ENCODE results near the gene EEFSEC. TPM values are rescaled to one million over a fixed set of nuclear protein-coding genes. Genes with fewer than 3 reads are reported as not detected.
A peak's percentile ranks its signal among the peaks of the same experiment; 100 is the strongest.

The EEFSEC gene
- polyA plus RNA-seq, 1 donor (not counting 4 experiments of a cell fraction or from before 2014, with no cell fraction given) = 8.7 TPM

GRCh38 chr3:128337305-128337704, 184.0 kb downstream of the EEFSEC start:
- H4K20me1 ChIP-seq (ENCODE audit: control insufficient read depth, extremely low read depth, insufficient read depth, low read length) = no peaks in the 10 kb centered on the region
- no peaks in the 10 kb centered on the region for H3K9me3 ChIP-seq (ENCODE audit: control insufficient read depth, low read depth, low read length)
- H3K9me1 ChIP-seq (ENCODE audit: control insufficient read depth, extremely low read depth, insufficient read depth, low read length) = peaks cover 5% of the 10 kb centered on the region
- no peaks in the 10 kb centered on the region for H3K36me3 ChIP-seq (ENCODE audit: control insufficient read depth in 2 of 2, extremely low read depth in 1 of 2, insufficient read depth in 2 of 2, low read length in 2 of 2)
- H2AFZ ChIP-seq (ENCODE audit: control insufficient read depth, low read length) = peak overlapping the region; percentile 46
- TF ChIP-seq CTCF (optimal IDR thresholded peaks at IDR 0.05 in 1 of 3, IDR thresholded peaks at IDR 0.05 in 1 of 3, conservative IDR thresholded peaks at IDR 0.05 in 1 of 3; ENCODE audit: extremely low read depth in 1 of 3, insufficient read depth in 2 of 3, low read length in 3 of 3) (peak; percentile 27 to 37 (median 28)), EZH2 (IDR thresholded peaks at IDR 0.05; ENCODE audit: low read length) (no peak)
- H3K27me3 ChIP-seq (ENCODE audit: control insufficient read depth, extremely low read depth, insufficient read depth, low read length) = no peaks in the 10 kb centered on the region
- H3K9ac ChIP-seq (ENCODE audit: control insufficient read depth, extremely low read depth, insufficient read depth, low read length) = peak overlapping the region; percentile 2
- H3K79me2 ChIP-seq (ENCODE audit: control insufficient read depth, insufficient read depth, low read length) = no peaks in the 10 kb centered on the region
- peak overlapping the region; percentile 54 for H3K27ac ChIP-seq (ENCODE audit: control insufficient read depth, insufficient read depth, low read length)
- dilution Hi-C loops (cut with MboI; ENCODE audit: extremely low pct_ligation_motif_present, low sequenced_read_pairs) = no loop called here
- peak overlapping the region in 1 of 3 experiments; percentile 6 for H3K4me3 ChIP-seq (ENCODE audit: control insufficient read depth in 2 of 3, extremely low read depth in 1 of 3, insufficient read depth in 2 of 3, low read depth in 1 of 3, low read length in 3 of 3)
- FAIRE-seq = peak; percentile 95
- H3K4me2 ChIP-seq (ENCODE audit: control insufficient read depth, extremely low read depth, insufficient read depth, low read depth, low read length) = peak overlapping the region; percentile 69
- DNase-seq (ENCODE audit: low read depth, low spot score) = peak; percentile 11
- peaks cover 29% of the 10 kb centered on the region for H3K4me1 ChIP-seq (ENCODE audit: control insufficient read depth, extremely low read depth, insufficient read depth, low read length)

GRCh38 chr3:128338536-128339330, 185.5 kb downstream of the EEFSEC start:
- no peak for FAIRE-seq
- no peak overlapping the region for H3K27ac ChIP-seq (ENCODE audit: control insufficient read depth, insufficient read depth, low read length)
- no peak overlapping the region for H2AFZ ChIP-seq (ENCODE audit: control insufficient read depth, low read length)
- H3K4me2 ChIP-seq (ENCODE audit: control insufficient read depth, extremely low read depth, insufficient read depth, low read depth, low read length) = no peak overlapping the region
- H4K20me1 ChIP-seq (ENCODE audit: control insufficient read depth, extremely low read depth, insufficient read depth, low read length) = no peaks in the 10 kb centered on the region
- peaks cover 5% of the 10 kb centered on the region for H3K9me1 ChIP-seq (ENCODE audit: control insufficient read depth, extremely low read depth, insufficient read depth, low read length)
- no peak overlapping the region for H3K9ac ChIP-seq (ENCODE audit: control insufficient read depth, extremely low read depth, insufficient read depth, low read length)
- DNase-seq (ENCODE audit: low read depth, low spot score) = no peak
- no peak for TF ChIP-seq CTCF (optimal IDR thresholded peaks at IDR 0.05 in 1 of 3, IDR thresholded peaks at IDR 0.05 in 1 of 3, conservative IDR thresholded peaks at IDR 0.05 in 1 of 3; ENCODE audit: extremely low read depth in 1 of 3, insufficient read depth in 2 of 3, low read length in 3 of 3)
- peaks cover 38% of the 10 kb centered on the region for H3K4me1 ChIP-seq (ENCODE audit: control insufficient read depth, extremely low read depth, insufficient read depth, low read length)
- H3K27me3 ChIP-seq (ENCODE audit: control insufficient read depth, extremely low read depth, insufficient read depth, low read length) = no peaks in the 10 kb centered on the region
- no peak overlapping the region for H3K4me3 ChIP-seq (ENCODE audit: control insufficient read depth in 2 of 3, extremely low read depth in 1 of 3, insufficient read depth in 2 of 3, low read depth in 1 of 3, low read length in 3 of 3)
- no peaks in the 10 kb centered on the region for H3K36me3 ChIP-seq (ENCODE audit: control insufficient read depth in 2 of 2, extremely low read depth in 1 of 2, insufficient read depth in 2 of 2, low read length in 2 of 2)
- H3K79me2 ChIP-seq (ENCODE audit: control insufficient read depth, insufficient read depth, low read length) = no peaks in the 10 kb centered on the region
- dilution Hi-C loops (cut with MboI; ENCODE audit: extremely low pct_ligation_motif_present, low sequenced_read_pairs) = no loop called here
- H3K9me3 ChIP-seq (ENCODE audit: control insufficient read depth, low read depth, low read length) = no peaks in the 10 kb centered on the region
